Glutamatergic neuron (in vitro differentiated cells): ENCODE data around the gene QARS1. TPM values are rescaled to one million over a fixed set of nuclear protein-coding genes. Genes with fewer than 3 reads are reported as not detected.

Experiments used
- DNase-seq: peaks from one replicate; pipeline ENCODE4 v3.0.0; 2022
- H3K27ac Mint-ChIP-seq: one replicate; pipeline ENCODE4 v1.8.0; 2020; ENCODE audit warnings: mild to moderate bottlenecking, mixed read lengths, inconsistent platforms; ENCODE audit not compliant: unreplicated experiment
- H3K27me3 Mint-ChIP-seq: one replicate; pipeline ENCODE4 v1.8.0; 2020; ENCODE audit warnings: mild to moderate bottlenecking, moderate library complexity, mixed read lengths, inconsistent platforms; ENCODE audit not compliant: unreplicated experiment
- H3K36me3 Mint-ChIP-seq: one replicate; pipeline ENCODE4 v1.8.0; 2020; ENCODE audit warnings: mild to moderate bottlenecking, mixed read lengths, inconsistent platforms; ENCODE audit not compliant: unreplicated experiment
- H3K4me1 Mint-ChIP-seq: one replicate; pipeline ENCODE4 v1.8.0; 2020; ENCODE audit warnings: mild to moderate bottlenecking, low read depth, mixed read lengths, inconsistent platforms; ENCODE audit not compliant: unreplicated experiment
- H3K4me3 Mint-ChIP-seq: one replicate; pipeline ENCODE4 v1.8.0; 2020; ENCODE audit warnings: mild to moderate bottlenecking, mixed read lengths, inconsistent platforms; ENCODE audit not compliant: unreplicated experiment
- H3K9me3 Mint-ChIP-seq: one replicate; pipeline ENCODE4 v1.8.0; 2020; ENCODE audit warnings: mild to moderate bottlenecking, moderate library complexity, mixed read lengths, inconsistent platforms; ENCODE audit not compliant: unreplicated experiment
- long read RNA-seq: library from polyadenylated mRNA; unstranded; transcript quantifications from one replicate; pipeline ENCODE4 v2.0.0, GENCODE V29; 2020; ENCODE audit not compliant: unreplicated experiment
- total RNA-seq: library from RNA; stranded (reverse); fragmentation: NEBNext Ultra II Directional; extraction: Animal tissue kit (Norgen Biotek cat#: 25700); gene quantifications from one replicate; pipeline ENCODE4 v1.2.1, GENCODE V29; 2021; ENCODE audit not compliant: unreplicated experiment
- TF ChIP-seq, protein P1 (sequence below): fragments of 200-600 bp; sonication (generic); IDR thresholded peaks from one replicate; pipeline ENCODE4 v1.5.0; 2021; ENCODE audit not compliant: partially characterized antibody, unreplicated experiment

QARS1 gene
- 266 TPM for total RNA-seq
- long read RNA-seq, transcript QARS-209 (23 exons, 2,362 nt): minor isoform, 18 of 161 reads
- long read RNA-seq, transcript QARS-201 (24 exons, 2,827 nt): major isoform, 102 of 161 reads
- long read RNA-seq, partial matches to known transcripts: 13 of 161 reads
- long read RNA-seq, other reads (novel, unspliced or antisense): 26 of 161 reads

DNA sequence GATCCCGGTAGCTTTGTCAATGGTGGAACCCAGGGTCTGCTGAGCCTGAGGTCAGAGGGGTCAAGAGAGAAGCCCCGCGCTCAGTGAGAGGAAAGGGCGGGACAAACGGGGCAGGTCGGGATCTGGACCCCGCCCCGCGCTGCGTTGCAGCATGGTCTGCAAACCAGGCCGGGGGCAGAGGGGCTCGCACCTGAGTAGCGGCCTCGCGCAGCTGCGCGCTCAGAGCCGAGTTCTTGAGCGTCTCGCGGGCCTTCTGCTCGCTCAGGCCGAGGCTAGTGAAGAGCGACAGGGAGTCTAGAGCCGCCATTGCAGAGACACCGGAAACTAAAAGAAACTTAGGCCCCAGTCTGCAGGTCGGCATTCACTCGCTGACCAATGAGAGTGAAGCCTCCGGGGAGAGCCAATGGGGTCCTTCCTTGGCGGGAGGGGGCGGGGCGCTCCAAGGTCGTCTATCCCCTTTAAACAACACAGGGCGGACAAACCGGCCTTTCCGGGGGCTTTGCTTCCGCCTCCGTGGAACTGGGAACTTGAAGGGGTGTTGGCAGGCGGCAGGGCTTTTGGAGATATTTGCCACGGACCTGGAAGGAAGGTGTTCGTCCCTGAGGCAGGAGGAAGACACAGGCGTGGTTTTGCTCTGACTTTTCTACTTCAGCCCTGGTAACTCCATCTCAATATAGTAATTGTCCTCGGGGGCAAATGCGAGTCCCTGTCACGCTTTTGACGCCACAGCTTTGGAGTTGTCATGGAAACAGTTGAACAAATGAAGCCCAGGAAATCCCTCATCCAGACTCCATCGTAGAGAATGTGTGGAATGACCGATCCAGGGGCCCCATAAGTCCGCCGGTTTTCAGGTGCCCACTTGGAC is at the start of gene QARS1:
Gene QARS1 (minus strand): TSS at position 331 of the 865 bp plus-strand sequence. CDS start 24 bp downstream, at position 307.
- H3K9me3 Mint-ChIP-seq: peaks cover 3% of the 10 kb centered on the region
- TF ChIP-seq, protein P1, sequence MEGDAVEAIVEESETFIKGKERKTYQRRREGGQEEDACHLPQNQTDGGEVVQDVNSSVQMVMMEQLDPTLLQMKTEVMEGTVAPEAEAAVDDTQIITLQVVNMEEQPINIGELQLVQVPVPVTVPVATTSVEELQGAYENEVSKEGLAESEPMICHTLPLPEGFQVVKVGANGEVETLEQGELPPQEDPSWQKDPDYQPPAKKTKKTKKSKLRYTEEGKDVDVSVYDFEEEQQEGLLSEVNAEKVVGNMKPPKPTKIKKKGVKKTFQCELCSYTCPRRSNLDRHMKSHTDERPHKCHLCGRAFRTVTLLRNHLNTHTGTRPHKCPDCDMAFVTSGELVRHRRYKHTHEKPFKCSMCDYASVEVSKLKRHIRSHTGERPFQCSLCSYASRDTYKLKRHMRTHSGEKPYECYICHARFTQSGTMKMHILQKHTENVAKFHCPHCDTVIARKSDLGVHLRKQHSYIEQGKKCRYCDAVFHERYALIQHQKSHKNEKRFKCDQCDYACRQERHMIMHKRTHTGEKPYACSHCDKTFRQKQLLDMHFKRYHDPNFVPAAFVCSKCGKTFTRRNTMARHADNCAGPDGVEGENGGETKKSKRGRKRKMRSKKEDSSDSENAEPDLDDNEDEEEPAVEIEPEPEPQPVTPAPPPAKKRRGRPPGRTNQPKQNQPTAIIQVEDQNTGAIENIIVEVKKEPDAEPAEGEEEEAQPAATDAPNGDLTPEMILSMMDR: no peak
- H3K36me3 Mint-ChIP-seq: no peaks in the 10 kb centered on the region
- H3K4me3 Mint-ChIP-seq: peak within 1 kb of the TSS; percentile 99
- peaks cover 8% of the 10 kb centered on the region for H3K27me3 Mint-ChIP-seq
- H3K4me1 Mint-ChIP-seq: peaks cover 5% of the 10 kb centered on the region
- peak; percentile 94 for DNase-seq
- peak within 1 kb of the TSS; percentile 87 for H3K27ac Mint-ChIP-seq

DNA sequence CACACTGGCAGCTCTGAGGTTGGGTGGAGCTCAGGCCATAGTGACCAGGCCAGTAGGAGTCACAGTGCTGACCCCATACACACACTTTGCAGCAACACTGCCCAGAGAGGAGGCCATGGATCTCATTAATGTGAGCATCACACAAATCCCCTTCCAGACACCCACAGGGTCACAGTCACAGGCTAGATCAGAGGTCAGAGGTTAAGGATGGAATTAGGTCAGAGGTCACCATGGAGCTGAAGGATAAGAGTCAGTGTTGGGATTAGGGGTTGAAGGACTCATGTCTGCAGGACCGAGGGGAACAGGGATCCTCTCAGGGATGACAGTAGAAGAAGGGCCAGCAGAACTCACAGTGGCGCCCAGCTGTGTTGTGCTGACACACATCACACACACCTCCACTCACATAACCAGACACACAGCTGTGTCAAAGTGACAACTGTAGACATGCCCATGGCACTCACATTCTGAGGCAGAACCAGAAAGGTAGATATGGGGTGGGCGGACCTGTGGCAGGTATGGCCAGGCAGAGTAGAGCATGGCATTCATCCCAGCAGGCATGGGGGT is 48.9 kb upstream of the QARS1 start:
- peaks cover 2% of the 10 kb centered on the region for H3K9me3 Mint-ChIP-seq
- no peaks in the 10 kb centered on the region for H3K27me3 Mint-ChIP-seq
- H3K36me3 Mint-ChIP-seq: no peaks in the 10 kb centered on the region
- DNase-seq: no peak
- no peak overlapping the region for H3K27ac Mint-ChIP-seq
- H3K4me1 Mint-ChIP-seq: peaks cover 3% of the 10 kb centered on the region
- no peak overlapping the region for H3K4me3 Mint-ChIP-seq
- TF ChIP-seq, protein P1: no peak

DNA sequence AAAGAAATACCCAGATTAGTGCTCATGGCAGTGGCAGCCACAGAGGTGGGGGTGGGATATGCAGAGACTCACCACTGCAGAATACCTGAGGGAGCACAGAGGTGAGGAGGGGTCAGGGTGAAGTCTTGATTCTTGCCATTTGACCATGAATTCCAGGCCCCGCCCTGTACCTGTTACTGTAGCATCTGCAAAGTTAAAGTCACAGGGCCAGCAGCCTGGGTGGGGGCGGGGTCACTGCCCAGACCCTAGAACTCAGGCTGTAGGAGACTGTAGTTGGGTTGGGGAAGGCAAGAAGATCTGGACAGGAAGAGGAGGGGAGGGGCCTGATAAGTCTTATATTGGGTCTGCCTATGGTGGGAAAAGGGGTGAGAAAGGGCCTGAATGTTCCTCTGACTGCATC is 47.1 kb upstream of the QARS1 start:
- no peaks in the 10 kb centered on the region for H3K9me3 Mint-ChIP-seq
- TF ChIP-seq, protein P1: no peak
- no peak overlapping the region for H3K27ac Mint-ChIP-seq
- H3K4me3 Mint-ChIP-seq: no peak overlapping the region
- no peaks in the 10 kb centered on the region for H3K4me1 Mint-ChIP-seq
- H3K36me3 Mint-ChIP-seq: no peaks in the 10 kb centered on the region
- no peak for DNase-seq
- H3K27me3 Mint-ChIP-seq: no peaks in the 10 kb centered on the region

DNA sequence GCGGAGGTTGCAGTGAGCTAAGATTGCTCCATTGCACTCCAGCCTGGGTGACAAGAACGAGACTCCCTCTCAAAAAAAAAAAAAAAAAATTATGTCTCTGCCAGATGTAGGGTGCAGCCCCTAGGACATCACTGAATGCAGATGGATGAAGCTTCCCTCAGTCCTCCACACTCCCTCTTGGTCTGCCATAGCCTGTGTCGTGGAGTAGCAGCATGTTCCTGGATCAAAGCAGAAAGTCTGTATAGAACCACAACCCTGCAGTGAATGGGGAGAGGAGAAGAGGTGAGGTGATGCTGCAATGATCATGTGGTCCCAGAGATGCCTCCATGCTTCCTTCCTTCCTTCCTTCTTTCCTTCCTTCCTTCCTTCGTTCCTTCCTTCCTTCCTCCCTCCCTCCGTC is 43.6 kb upstream of the QARS1 start:
- TF ChIP-seq, protein P1: no peak
- H3K27me3 Mint-ChIP-seq: no peaks in the 10 kb centered on the region
- H3K36me3 Mint-ChIP-seq: no peaks in the 10 kb centered on the region
- no peaks in the 10 kb centered on the region for H3K9me3 Mint-ChIP-seq
- H3K4me3 Mint-ChIP-seq: no peak overlapping the region
- no peak overlapping the region for H3K27ac Mint-ChIP-seq
- H3K4me1 Mint-ChIP-seq: no peaks in the 10 kb centered on the region
- no peak for DNase-seq
